GM19463 (cell line): ENCODE data around the gene TAAR9.

Experiments used
- ATAC-seq: cut with Tn5 transposase; IDR thresholded peaks from one replicate; pipeline ENCODE4 v1.9.1; 2021; ENCODE audit warnings: mild to moderate bottlenecking, moderate library complexity; ENCODE audit not compliant: unreplicated experiment

Gene TAAR9

DNA sequence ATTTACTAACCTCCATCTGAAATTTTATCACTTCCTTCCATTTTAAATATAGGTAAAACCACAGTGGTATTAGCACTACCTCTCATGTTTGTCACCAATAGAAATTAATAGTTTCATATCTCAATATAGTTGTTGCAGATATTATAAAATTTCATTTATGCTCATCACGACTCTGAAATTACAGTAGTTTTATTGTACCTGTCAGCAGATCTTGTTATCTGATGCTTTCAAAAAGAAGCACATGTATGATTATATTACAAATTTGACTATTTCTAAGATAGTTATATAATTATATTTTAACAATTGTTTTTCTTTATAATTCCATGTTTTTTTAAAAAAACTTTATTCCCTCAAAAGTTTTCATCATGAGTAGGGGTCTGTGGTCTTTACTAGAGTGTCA lies 46.6 kb downstream of the TAAR9 start:
- no peak for ATAC-seq

DNA sequence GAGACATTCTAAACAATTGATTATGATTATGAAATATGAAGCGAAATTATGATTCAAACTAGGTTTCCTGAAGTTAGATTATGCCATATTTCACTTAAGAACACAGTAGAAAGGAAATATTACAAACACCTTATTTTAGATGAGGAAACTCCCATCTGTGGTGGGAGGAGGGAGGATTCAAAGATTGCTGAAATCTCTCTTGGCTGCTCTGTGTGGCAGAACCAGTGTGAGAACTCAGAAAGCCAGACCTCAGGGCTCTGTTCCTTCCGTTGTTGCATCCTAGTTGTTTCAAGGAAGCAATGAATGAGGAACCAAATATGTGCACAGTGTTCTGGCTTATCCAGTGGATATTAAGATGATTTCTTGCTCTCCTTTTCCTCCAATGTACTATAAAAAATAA lies 49.3 kb downstream of the TAAR9 start:
- ATAC-seq: no peak
